Neural progenitor cell (in vitro differentiated cells): ENCODE data around the gene DNAJA4.

ENCODE experiments used
- CTCF ChIP-seq: fragments of 200-600 bp; sonication (generic); IDR thresholded peaks from 2 replicates; pipeline ENCODE4 v1.5.1; 2017; ENCODE audit warnings: antibody characterized with exemption, mild to moderate bottlenecking
- EZH2 ChIP-seq: fragments of 200-600 bp; sonication (generic); IDR thresholded peaks from 2 replicates; pipeline ENCODE4 v1.6.1; 2017; ENCODE audit warnings: antibody characterized with exemption, mild to moderate bottlenecking, moderate library complexity
- EZH2phosphoT487 ChIP-seq: fragments of 200-600 bp; sonication (generic); IDR thresholded peaks from 2 replicates; pipeline ENCODE4 v1.6.1; 2017; ENCODE audit warnings: antibody characterized with exemption

GRCh38 chr15:78317145-78317836, 52.9 kb downstream of the DNAJA4 start:
- TF ChIP-seq CTCF (no peak), EZH2phosphoT487 (no peak), EZH2 (no peak)
